BJ (cell line): ENCODE data around the gene ADCY3. TPM values are rescaled to one million over a fixed set of nuclear protein-coding genes. Genes with fewer than 3 reads are reported as not detected.
"Not testable (repeated sequence)": the region's sequence is repeated elsewhere in the genome, so short reads cannot be mapped to it uniquely, and the experiment has no call there.

Experiments used
- CTCF ChIA-PET: fragments of 350-600 bp; formaldehyde crosslinking; extraction: SDS; loops from one replicate; lab custom pipeline; 2021; ENCODE audit warnings: antibody characterized with exemption, inconsistent platforms; lab: Yijun Ruan, JAX
- POLR2A ChIA-PET: fragments of 300-600 bp; sonication (Branson Sonifier 250); formaldehyde crosslinking; extraction: SDS; loops from one replicate; lab custom pipeline; 2021; ENCODE audit warnings: antibody characterized with exemption; lab: Charles Lee
- DNase-seq: peaks from one replicate; pipeline ENCODE4 v3.0.0-alpha.2; 2011; ENCODE audit warnings: low read depth
- H3K27me3 ChIP-seq: 2 replicates; pipeline ENCODE4 v1.6.0; 2011; ENCODE audit warnings: low read length; ENCODE audit not compliant: control insufficient read depth, insufficient read depth
- H3K36me3 ChIP-seq: 2 replicates; pipeline ENCODE4 v1.5.1; 2011; ENCODE audit warnings: low read length; ENCODE audit not compliant: control insufficient read depth, insufficient read depth
- H3K4me3 ChIP-seq: 2 replicates; pipeline ENCODE4 v1.5.1; 2011; ENCODE audit warnings: low read depth, mild to moderate bottlenecking, control low read depth, low read length
- CTCF ChIP-seq: IDR thresholded peaks from 2 replicates; pipeline ENCODE4 v1.5.1; 2011; ENCODE audit warnings: low read depth, mild to moderate bottlenecking, control low read depth, inconsistent platforms, low read length, moderate library complexity; ENCODE audit not compliant: insufficient read depth
- polyA plus RNA-seq: library from polyadenylated mRNA; depleted of rRNA; stranded (reverse); fragments of >200 nt; gene quantifications from 2 replicates; pipeline ENCODE4 v1.2.3, GENCODE V29; 2011

The ADCY3 gene
- polyA plus RNA-seq, 1 experiment = 73.3 TPM

GRCh38 chr2:24814516-24814915 lies 105.5 kb downstream of the ADCY3 start:
- Histone ChIP-seq H3K4me3 (no peak overlapping the region), H3K27me3 (no peaks in the 10 kb centered on the region), H3K36me3 (peaks cover 1% of the 10 kb centered on the region; the same call in 1 of the 2 replicates)
- ChIA-PET CTCF (interaction anchor here (0.8 to 1.4 kb wide), 4 partner anchors 11 to 201 kb away, joined by 3 to 6 read pairs (median 4); partner anchors contain the start of genes CENPO and PTRHD1), POLR2A (no interaction called here)
- DNase-seq = no peak
- no peak for TF ChIP-seq CTCF

DNA sequence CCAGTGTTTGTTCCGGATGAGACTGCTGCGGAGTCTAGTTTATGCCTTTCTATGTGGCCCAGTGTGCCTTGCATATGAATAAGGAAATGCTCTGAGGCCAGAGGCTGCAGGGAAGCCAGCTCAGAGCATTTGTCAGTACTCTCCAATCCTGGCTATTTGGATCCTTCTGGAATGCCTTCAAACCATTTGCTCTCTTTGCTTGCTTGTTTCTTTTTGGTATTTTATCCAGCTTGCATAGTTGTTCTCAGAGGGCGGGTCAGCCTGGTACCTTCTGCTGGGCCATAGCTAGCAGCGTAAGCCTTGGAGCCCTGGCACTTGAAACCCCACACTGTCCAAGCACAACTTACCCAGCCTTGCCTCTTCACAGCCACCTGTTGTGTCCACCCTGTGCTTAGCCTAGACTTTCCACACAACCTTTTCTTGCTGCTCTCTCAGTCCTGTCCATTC lies 106.3 kb downstream of the ADCY3 start:
- H3K27me3 ChIP-seq = no peaks in the 10 kb centered on the region
- no peak for DNase-seq
- H3K36me3 ChIP-seq = no peaks in the 10 kb centered on the region
- TF ChIP-seq CTCF = no peak
- H3K4me3 ChIP-seq = no peak overlapping the region
- POLR2A ChIA-PET = no interaction called here
- CTCF ChIA-PET = interaction anchor here (1.1 kb wide), 1 partner anchor 404 kb away, joined by 7 read pairs; no protein-coding TSS in a partner anchor

DNA sequence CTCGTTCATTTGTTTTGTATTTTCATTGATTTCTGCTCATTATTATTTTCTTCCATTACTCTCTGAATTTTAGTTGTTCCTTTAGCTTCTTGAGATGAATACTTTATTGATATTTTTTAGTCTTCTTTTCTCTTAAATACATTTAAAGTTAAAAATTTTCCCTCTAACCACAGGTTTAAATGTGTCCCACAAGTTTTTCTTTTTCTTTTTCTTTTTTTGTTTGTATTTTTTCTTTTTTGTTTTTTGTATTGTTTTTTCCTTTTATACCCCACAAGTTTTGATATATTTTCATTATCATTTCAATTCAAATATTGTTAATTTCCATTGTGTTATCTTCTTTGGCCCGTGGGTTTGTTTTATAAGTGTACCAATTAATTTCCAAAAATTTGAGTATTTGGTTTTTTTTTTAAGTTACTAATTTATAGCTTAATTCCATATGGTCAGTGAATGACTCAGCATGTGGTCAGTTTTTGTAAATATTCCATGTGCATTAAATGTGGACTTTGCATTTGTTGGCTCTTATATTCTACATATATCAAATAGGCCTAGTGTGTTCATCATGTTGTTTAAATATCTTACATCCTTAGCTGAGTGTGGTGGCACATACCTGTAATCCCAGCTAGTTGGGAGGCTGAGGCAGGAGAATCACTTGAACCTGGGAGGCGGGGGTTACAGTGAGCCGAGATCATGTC lies 110.6 kb downstream of the ADCY3 start:
- POLR2A ChIA-PET = no interaction called here
- no peak for TF ChIP-seq CTCF
- no peak for DNase-seq
- CTCF ChIA-PET = interaction anchor here (0.6 kb wide), 1 partner anchor 986 kb away, joined by 5 read pairs; no protein-coding TSS in a partner anchor
- no peaks in the 10 kb centered on the region for H3K27me3 ChIP-seq
- no peak overlapping the region for H3K4me3 ChIP-seq
- H3K36me3 ChIP-seq = no peaks in the 10 kb centered on the region

DNA sequence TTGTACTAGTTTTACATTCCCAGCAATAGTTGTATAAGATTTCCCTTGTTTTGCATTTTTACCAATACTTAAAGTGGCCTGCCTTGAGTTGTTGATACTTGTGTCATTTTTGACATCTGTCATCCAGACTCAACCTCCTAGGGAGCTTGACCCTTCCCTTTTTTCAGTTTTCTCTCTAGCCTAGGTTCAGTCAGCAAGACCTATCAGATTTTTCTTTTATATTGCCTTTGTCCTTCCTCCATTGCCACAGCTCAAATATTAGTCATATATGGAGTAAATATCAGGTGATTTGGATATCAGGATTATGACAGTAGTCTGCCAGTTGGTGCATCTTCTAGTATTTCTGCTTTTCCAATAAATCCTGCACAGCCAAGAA lies 113.4 kb downstream of the ADCY3 start:
- Histone ChIP-seq H3K27me3 (no peaks in the 10 kb centered on the region), H3K4me3 (no peak overlapping the region), H3K36me3 (no peaks in the 10 kb centered on the region)
- ChIA-PET POLR2A (no interaction called here), CTCF (interaction anchor here (1.6 kb wide), 1 partner anchor 10 kb away, joined by 3 read pairs; no protein-coding TSS in a partner anchor)
- no peak for TF ChIP-seq CTCF
- DNase-seq = no peak

DNA sequence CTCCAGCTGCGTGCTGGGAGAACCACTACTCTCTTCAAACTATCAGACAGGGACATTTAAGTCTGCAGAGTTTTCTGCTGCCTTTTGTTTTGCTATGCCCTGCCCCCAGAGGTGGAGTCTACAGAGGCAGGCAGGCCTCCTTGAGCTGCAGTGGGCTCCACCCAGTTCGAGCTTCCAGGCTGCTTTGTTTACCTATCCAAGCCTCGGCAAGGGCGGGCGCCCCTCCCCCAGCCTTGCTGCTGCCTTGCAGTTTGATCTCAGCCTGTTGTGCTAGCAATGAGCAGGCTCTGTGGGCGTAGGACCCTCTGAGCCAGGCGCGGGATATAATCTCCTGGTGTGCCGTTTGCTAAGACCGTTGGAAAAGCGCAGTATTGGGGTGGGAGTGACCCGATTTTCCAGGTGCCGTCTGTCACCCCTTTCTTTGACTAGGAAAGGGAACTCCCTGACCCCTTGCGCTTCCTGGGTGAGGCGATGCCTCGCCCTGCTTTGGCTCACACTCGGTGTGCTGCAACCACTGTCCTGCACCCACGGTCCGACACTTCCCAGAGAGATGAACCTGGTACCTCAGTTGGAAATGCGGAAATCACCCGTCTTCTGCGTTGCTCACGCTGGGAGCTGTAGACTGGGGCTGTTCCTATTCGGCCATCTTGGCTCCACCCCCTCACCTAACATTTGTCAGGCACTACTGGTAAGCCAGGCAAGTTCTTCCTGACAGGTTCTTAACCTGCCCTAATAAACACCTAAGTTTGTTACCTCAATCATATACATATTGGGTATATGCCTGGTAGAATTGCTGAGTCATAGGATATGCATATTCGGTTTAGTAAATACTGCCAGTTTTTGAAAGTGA lies 114.0 kb downstream of the ADCY3 start:
- POLR2A ChIA-PET, H3K4me3 ChIP-seq, H3K36me3 ChIP-seq, DNase-seq, H3K27me3 ChIP-seq: not testable (repeated sequence)
- CTCF ChIA-PET = interaction anchor here (0.6 to 1.6 kb wide), 3 partner anchors 9 to 384 kb away, joined by 3 to 4 read pairs (median 3); no protein-coding TSS in a partner anchor

- H3K36me3 ChIP-seq, POLR2A ChIA-PET, H3K27me3 ChIP-seq, DNase-seq, CTCF ChIA-PET, H3K4me3 ChIP-seq: not testable (repeated sequence)
Observed at GRCh38 chr2:24800487-24800886, 119.5 kb downstream of the ADCY3 start.
